ENCODE data around the gene PRPF4.
"Not testable (repeated sequence)": the region's sequence is repeated elsewhere in the genome, so short reads cannot be mapped to it uniquely, and the experiment has no call there.

Gene PRPF4

DNA sequence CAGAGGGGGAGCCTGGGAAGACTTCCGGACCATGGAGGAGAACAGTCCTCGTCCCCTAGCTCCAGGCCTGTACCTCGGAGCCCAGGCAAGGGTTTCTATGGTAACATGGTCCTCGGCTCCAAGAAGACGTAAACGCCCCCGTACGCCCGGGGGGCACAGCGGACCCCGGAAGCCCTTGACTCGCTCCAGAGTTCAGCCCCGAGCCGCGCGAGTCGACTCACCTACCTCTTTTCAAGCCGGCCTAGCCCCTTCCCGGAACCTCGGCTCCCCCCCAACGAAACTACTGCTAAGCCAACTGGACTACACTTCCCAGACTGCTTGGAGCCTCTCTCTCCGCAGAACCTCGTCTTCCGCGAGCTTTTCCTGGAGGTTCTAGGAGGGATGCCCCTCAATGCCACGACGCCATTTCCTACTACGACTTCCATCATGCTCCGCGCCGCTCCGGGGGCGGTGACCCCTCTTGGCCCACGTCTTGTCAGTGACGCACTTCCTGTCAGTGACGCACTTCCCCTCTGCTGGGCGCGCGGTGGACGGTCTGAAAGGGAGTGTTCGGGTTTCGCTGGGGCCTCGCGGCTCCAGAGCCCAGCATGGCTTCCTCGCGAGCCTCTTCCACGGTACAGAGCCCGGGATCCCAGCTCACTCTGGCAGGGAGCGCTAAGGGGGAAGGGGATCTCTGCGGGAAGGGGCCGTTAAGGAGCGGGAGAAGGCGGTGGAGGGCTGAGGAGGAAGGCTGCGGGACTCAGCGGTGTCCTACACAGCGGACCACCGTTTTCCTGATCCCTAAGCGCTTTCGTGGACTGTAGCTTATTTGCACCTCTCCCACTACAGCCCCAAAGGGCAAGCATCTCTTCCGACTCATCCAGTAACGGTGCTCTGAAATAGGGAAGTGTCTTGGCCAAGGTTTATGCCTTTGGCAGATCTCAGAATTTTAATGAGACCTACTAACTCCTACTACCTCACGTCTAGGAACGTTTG is at the start of gene PRPF4, which contains the start of gene CDC26:
Gene PRPF4, plus strand, starts transcription at position 502 of the 975 bp plus-strand sequence. Its CDS starts 86 bp downstream, at position 588.
Gene CDC26, minus strand, starts transcription at position 416 of the 975 bp plus-strand sequence. CDS start 3,065 bp downstream, outside the sequence.
- peak; percentile 93 for DNase-seq (ENCODE audit: low read depth)

- DNase-seq (ENCODE audit: low read depth) = no peak
Observed at GRCh38 chr9:113227436-113227835, 48.0 kb upstream of the PRPF4 start.

DNA sequence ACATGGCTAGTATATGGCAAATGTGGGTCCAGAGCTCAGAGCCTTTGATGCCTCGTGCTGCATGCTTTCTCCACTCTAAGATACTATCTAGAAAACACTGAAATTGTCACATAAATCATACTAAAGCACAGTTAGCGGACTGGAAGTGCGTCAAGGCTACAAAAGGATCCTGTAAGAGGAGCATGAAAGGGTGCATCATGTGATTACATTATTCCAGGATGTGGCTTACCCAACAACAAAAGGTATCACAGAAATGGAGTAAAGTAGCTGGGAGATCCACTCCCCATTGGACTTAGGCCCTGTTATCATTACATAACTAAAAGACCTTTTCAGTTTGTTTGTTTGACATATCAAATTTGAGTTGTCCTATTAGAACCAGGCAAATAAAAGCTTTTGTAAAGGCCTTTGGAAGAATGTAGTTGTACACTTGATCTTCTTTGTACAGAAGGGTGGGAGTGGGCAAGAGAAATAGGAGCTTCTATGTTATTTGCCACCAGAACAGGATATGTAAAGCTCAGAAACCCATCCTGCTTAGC is 47.3 kb upstream of the PRPF4 start:
- DNase-seq (ENCODE audit: low read depth) = no peak

GRCh38 chr9:113231701-113232100 is 43.8 kb upstream of the PRPF4 start:
- DNase-seq (ENCODE audit: low read depth) = no peak

DNA sequence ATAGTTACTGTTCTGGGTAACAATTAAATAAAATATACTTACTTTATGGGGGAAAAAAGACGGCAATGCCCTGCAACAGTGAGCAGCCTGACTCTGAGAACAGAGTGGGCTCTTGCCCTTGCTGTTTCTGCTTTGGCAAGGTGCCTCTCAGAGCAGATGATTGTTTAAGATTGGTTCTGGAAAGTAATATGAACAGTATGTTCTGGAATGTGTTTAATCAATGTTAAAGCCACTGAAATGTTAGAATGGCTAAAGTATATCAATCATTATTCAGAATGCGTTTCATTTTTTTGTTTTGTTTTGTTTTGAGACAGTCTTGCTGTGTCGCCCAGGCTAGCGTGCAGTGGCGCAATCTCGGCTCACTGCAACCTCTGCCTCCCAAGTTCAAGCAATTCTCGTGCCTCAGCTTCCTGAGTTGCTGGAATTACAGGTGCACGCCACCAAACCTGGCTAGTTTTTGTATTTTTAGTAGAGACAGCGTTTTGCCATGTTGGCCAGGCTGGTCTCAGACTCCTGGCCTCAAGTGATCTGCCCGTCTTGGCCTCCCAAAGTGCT is 39.7 kb upstream of the PRPF4 start:
- DNase-seq (ENCODE audit: low read depth) = not testable (repeated sequence)

DNA sequence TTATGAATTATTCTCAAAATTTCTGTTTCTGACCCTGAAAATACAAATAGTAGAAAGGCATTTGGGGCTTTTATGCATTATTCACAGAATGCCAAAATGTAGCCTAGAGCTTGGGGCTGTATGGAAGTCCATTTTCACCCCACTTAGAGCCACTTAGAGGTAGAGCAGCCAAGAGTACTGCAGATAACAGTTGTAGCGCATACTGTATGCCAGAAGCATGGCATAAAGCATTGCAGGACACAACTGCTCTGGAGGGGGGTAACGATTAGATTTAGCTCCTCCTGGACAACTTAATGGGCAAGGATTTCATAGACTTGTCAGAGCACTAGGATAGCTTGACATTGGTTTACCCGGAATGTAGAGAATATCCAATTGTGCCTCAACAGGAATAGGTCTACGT is 38.4 kb upstream of the PRPF4 start:
- no peak for DNase-seq (ENCODE audit: low read depth)

GRCh38 chr9:113238202-113238858 is 37.1 kb upstream of the PRPF4 start:
- no peak for DNase-seq (ENCODE audit: low read depth)

- DNase-seq (ENCODE audit: low read depth) = no peak
Observed at GRCh38 chr9:113238859-113239232, 36.6 kb upstream of the PRPF4 start.

DNA sequence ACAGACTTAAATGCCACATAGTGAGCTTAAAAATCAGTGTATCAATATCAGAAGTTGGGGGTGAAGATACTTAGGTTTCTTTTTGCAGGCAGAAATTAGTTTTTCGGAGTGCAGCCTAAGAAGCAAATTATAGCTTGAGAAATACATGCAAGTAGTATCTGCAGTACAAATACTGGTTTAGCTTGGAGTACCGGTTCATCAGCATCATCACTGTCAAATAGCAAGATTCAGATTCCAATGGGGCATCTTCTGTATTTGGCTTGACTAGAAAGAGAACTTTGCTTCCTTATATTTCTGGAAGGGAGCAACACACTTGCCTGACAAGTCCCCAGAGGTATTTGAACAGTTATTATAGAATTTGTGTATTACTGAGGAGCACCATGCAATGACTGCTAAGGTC is 34.3 kb upstream of the PRPF4 start:
- DNase-seq (ENCODE audit: low read depth) = no peak

DNA sequence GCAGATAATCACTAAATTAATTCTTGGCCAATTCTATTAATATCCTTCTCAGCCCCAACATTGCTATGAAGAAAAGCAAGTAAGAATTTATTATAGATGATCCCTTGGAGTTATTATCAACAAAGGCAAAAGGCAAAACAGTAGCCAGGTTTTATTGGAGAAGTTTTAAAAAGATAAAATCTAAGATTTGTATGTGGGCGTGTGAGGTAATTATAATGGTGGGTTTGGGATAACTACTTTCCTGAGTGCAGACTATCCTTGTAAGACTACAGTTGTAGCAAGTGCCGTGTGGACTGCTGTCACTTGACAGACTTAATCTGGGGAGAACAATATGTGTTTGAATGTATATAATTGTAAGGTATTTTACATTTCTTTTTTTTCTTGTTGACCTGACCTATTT is 30.9 kb upstream of the PRPF4 start:
- no peak for DNase-seq (ENCODE audit: low read depth)

GRCh38 chr9:113245894-113246293 is 29.6 kb upstream of the PRPF4 start:
- no peak for DNase-seq (ENCODE audit: low read depth)

DNA sequence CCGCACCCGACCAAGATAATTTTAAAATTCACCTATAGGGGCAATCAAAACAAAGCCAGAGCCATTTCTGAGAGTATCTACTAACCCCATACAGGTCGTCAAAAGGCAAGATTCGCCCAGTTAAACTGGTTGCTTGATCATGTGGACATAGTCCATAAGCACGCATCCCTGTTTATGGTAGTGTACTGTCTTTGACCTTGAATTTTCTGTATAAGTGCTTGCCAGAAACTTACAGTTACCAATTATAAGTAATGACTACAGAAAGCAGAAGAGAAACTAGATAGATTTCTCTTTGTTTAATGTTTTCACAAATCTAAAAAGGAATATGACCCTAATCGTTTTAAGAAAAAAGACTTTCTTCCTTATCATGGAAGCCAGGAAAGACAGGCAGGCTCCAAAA is 28.5 kb upstream of the PRPF4 start:
- no peak for DNase-seq (ENCODE audit: low read depth)

DNA sequence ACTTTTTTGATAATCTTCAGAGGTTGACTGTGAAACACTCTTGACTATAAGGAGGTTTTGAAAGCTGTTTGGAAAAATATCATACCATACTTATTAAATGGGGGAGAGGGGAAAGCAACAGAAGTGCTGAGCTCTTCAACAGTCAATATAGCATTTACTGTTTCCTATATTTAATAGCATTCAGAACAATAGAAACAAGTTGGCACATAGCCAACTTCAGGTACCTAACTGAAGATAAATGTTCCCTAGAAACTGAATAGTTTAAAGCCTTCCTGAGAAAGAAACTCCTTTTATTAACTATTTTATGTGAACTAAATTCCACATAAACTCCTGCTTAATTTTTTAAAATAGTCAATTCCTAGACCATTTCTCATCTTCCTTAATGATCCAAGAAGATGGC is 27.8 kb upstream of the PRPF4 start:
- DNase-seq (ENCODE audit: low read depth) = no peak

GRCh38 chr9:113249661-113250060 is 25.8 kb upstream of the PRPF4 start:
- DNase-seq (ENCODE audit: low read depth) = not testable (repeated sequence)

GRCh38 chr9:113250807-113251206 is 24.7 kb upstream of the PRPF4 start:
- no peak for DNase-seq (ENCODE audit: low read depth)

GRCh38 chr9:113254991-113255390 is 20.5 kb upstream of the PRPF4 start:
- DNase-seq (ENCODE audit: low read depth) = no peak

DNA sequence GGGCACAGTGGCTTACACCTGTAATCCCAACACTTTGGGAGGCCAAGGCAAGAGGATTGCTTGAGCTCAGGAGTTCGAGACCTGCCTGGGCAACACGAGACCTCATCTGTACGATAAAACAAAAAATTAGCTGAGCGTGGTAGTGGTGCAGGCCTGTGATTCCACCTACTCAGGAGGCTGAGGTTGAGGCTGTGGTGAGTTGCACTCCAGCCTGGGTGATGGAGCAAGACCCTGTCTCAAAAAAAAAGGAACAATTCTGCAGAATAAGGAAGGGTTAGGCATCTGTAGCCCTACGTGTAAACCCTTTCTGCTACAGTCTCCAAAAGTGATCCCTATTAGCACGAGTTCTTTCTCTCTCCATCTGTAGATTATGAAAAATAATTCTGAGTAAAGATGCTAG is 20.0 kb upstream of the PRPF4 start:
- DNase-seq (ENCODE audit: low read depth) = no peak

DNA sequence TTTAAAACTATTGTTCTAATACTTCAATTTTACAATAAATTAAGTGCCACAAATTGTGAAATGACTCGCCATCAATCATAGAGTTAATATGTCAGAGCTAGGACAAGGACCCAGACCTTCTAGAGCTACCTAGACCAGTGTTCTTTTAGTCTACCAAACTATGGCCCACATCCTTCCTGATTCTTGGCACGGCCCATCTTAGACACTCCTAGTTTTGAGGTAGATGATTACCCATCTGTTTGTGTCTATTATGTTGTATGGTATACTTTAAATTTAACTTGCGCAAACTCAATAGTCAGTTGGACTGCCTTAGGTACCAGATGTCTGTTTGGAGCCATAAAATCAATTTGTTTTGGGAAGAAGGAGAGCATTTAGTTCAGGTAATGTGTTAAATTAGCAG is 17.6 kb upstream of the PRPF4 start:
- no peak for DNase-seq (ENCODE audit: low read depth)

- no peak for DNase-seq (ENCODE audit: low read depth)
Observed at GRCh38 chr9:113258282-113258681, 17.2 kb upstream of the PRPF4 start.

GRCh38 chr9:113261917-113262671 is 13.4 kb upstream of the PRPF4 start:
- DNase-seq (ENCODE audit: low read depth) = no peak

- no peak for DNase-seq (ENCODE audit: low read depth)
Observed at GRCh38 chr9:113266174-113266573, 9.3 kb upstream of the PRPF4 start.
